Tibial nerve (tissue), 4 donors: ENCODE measurements around the gene CAMK1D.

Experiments used
- CTCF ChIP-seq, 5 experiments: fragments of 200-600 bp in 3 of 5; fragments of 450-650 bp in 2 of 5; sonication (generic) in 3 of 5; IDR thresholded peaks; one replicate each; pipeline ENCODE4 v1.5.1; 2016 to 2019; ENCODE audit warnings: antibody characterized with exemption in 5 of 5, mild to moderate bottlenecking in 3 of 5, moderate library complexity in 2 of 5
- EP300 ChIP-seq, 2 donors: sonication (generic); formaldehyde crosslinking; IDR thresholded peaks; one replicate each; pipeline ENCODE4 v1.6.1; 2017; ENCODE audit warnings: antibody characterized with exemption in 2 of 2, mild to moderate bottlenecking in 1 of 2
- POLR2A ChIP-seq, 2 donors: fragments of 450-650 bp; IDR thresholded peaks; one replicate each; pipeline ENCODE4 v1.6.1; 2017; ENCODE audit warnings: antibody characterized with exemption in 2 of 2, mild to moderate bottlenecking in 2 of 2, moderate library complexity in 2 of 2

- TF ChIP-seq EP300 (IDR thresholded peaks at IDR 0.05) = no peak
- TF ChIP-seq CTCF (IDR thresholded peaks at IDR 0.05) = no peak
- TF ChIP-seq POLR2A (IDR thresholded peaks at IDR 0.05) = no peak
Observed at GRCh38 chr10:12848439-12849173, 499.3 kb downstream of the CAMK1D start.
